ENCODE results near the gene REEP6.

Gene REEP6

DNA sequence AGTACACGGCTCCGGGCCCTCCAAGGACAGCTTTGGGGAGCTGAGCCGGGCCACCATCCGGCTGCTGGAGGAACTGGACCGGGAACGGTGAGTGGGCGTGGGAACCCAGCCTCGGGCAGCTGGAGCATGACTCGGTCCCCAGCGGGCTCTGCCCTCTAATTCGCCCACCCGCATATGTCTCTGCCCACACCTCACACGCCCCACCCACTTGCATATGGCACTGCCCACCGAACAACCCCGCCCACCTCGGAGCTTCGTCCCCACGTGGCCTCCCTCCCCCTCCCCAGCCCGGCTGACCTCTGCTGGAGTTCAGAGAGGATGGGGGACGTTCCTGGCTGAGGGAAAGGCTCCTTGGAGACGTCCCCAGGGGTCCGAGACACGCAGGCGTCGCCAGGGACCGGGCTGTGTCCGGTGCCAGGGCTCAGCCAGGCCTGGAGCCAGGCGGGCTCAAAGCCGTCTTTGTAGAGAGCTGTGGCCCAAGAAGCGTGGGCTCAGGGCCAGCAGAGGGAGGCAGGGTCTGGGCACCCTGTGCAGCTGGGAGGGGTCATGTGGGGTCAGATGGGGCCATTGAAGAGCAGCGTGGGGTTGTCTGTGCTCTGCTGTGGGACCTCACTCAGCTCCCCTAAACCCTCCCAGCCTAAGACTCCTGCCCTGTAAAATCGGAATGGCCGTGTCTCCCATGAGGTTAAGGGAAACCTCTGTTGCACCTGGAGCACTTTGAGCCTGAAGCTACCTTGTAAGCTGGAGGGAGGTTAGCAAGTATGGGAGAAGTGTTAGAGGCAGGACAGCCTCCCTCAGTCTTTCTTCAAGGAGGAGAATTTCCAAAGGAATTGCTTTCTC is 37.2 kb upstream of the REEP6 start:
- no peak for DNase-seq (ENCODE audit: low spot score)
- TF ChIP-seq, protein P1, sequence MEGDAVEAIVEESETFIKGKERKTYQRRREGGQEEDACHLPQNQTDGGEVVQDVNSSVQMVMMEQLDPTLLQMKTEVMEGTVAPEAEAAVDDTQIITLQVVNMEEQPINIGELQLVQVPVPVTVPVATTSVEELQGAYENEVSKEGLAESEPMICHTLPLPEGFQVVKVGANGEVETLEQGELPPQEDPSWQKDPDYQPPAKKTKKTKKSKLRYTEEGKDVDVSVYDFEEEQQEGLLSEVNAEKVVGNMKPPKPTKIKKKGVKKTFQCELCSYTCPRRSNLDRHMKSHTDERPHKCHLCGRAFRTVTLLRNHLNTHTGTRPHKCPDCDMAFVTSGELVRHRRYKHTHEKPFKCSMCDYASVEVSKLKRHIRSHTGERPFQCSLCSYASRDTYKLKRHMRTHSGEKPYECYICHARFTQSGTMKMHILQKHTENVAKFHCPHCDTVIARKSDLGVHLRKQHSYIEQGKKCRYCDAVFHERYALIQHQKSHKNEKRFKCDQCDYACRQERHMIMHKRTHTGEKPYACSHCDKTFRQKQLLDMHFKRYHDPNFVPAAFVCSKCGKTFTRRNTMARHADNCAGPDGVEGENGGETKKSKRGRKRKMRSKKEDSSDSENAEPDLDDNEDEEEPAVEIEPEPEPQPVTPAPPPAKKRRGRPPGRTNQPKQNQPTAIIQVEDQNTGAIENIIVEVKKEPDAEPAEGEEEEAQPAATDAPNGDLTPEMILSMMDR (IDR thresholded peaks at IDR 0.05; ENCODE audit: extremely low read depth, missing control alignments): no peak

DNA sequence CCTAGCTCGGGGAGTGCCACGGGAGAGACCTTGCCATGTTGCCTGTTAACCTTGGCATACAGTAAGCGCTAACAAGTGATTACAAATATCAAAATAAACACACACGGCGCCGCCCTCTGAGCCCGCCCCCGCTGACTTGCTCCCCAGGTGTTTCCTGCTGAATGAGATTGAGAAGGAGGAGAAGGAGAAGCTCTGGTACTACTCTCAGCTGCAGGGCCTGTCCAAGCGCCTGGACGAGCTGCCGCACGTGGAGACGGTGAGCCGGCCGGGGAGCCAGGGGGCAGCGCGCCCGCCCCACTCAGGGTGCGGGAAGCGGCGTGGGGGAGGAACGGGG is 36.0 kb upstream of the REEP6 start:
- peak; percentile 74 for DNase-seq (ENCODE audit: low spot score)
- TF ChIP-seq, protein P1 (IDR thresholded peaks at IDR 0.05; ENCODE audit: extremely low read depth, missing control alignments): no peak

DNA sequence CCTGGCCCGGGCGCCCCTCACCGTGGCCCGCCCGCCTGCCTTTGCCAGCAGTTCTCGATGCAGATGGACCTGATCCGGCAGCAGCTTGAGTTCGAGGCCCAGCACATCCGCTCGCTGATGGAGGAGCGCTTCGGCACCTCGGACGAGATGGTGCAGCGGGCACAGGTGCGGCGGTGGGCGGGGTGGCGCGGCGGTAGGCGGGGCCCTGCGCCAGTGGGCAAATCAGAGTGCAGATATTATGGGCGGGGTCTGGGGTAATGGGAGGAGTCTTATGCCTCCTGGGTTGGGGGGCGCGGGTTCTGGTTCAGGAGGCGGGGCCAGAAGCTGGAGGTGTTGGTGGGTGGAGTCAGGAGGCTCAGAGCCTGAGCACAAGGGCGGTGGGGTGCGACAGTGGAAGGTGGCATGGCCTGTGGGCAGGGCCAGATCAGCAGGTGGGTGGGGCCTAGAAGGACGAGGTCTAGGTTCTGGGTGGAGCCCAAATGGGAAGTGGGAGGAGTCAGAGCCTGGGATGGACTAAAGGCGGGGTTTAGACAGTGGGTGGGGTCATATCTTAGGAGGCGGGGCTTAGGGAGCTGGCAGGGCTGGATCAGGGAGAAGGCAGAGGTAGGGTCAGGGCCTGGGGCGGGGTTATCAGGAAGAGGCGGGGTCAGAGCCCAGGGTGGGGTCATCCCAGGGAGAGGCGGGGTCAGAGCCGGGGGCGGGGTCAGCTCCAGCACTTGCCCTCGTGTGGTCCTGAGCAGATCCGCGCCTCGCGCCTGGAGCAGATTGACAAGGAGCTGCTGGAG is 35.5 kb upstream of the REEP6 start:
- DNase-seq (ENCODE audit: low spot score): peak; percentile 86
- TF ChIP-seq, protein P1 (IDR thresholded peaks at IDR 0.05; ENCODE audit: extremely low read depth, missing control alignments): no peak

DNA sequence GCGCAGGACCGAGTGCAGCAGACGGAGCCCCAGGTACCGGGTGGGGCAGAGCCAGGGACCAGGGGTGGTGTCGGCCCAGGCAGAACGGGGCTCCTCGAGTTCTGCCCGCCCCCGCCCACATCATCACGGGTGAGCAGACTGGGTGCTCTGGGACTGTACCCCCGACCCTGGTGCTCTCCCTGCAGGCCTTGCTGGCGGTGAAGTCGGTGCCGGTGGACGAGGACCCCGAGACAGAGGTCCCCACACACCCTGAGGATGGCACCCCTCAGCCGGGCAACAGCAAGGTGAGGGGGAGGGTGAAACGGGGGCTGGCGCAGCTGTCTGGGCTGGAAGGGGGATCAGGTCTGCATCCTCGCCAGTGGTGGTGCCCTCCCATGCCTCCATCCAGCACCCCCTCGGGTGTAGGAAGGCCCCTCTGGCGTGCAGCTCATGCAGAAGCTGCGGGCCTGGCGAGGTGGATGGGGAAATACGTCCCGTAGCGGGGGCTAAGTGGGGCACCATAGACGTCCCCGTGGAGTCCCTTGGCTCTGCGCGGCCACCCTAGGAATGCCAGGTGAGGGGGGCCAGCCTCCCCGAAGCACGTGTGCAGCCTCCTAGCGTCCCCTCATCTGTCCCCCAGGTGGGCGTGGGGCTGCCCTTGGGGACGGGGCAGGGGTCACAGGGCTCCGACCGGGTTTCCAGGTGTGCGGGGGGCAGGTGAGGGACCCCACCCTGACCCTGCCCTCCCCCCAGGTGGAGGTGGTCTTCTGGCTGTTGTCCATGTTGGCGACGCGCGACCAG is 34.7 kb upstream of the REEP6 start:
- DNase-seq (ENCODE audit: low spot score): no peak
- TF ChIP-seq, protein P1 (IDR thresholded peaks at IDR 0.05; ENCODE audit: extremely low read depth, missing control alignments): no peak

DNA sequence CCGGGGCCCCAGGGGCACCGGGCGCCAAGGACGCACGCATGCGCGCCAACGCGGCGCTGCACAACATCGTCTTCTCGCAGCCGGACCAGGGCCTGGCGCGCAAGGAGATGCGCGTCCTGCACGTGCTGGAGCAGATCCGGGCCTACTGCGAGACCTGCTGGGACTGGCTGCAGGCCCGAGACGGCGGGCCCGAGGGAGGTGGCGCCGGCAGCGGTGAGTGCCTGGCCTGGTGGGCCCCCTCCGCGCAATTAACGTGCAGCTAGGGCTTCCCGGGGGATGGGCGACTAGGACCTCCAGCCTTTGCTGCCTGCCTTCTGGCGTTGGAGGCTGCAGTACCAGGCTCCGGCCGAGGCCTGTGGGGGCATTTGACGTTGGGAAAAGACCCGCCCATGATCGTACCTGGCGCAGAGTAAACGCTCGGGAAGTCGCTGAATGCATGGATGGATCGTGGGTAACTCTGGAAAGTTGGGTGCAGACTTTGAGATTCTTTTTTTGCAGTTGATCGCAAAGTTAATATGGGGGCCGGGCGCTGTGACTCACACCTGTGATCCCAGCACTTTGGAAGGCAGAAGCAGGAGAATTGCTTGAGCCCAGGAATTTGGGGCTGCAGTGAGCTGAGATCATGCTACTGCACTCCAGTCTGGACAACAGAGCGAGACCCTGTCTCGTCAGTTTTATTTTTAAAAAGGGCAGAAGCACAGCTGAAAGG is 33.8 kb upstream of the REEP6 start:
- TF ChIP-seq, protein P1 (IDR thresholded peaks at IDR 0.05; ENCODE audit: extremely low read depth, missing control alignments): no peak

DNA sequence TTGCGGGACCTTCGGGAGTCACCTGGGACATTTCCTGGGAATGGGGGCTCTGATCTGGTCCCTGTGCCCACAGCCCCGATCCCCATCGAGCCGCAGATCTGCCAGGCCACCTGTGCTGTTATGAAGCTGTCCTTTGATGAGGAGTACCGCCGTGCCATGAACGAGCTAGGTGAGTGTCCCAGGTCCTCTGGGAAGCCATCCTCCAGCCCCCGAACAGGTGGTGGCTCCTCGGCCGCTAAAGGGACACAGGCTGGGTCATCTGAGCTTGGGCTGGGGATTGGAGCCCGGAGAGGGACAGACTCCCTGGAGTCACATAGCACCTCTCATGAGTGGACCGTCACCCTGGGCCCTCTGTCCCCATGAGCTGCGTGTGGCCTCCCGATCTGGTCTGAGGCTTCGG is 33.1 kb upstream of the REEP6 start:
- TF ChIP-seq, protein P1 (IDR thresholded peaks at IDR 0.05; ENCODE audit: extremely low read depth, missing control alignments): no peak
- no peak for DNase-seq (ENCODE audit: low spot score)

More for the DNA sequence above, 33.8 kb upstream of the REEP6 start:
- DNase-seq (ENCODE audit: low spot score): no peak

All from GM20000 (cell line).